Breast epithelium (tissue), 3 donors: ENCODE measurements around the gene GPR180.

Source experiments
- POLR2A ChIP-seq: fragments of 450-650 bp; IDR thresholded peaks from one replicate; pipeline ENCODE4 v1.6.1; 2016; ENCODE audit warnings: antibody characterized with exemption, mild to moderate bottlenecking, moderate library complexity
- TF ChIP-seq, protein P1 (sequence below), 3 donors: fragments of 450-650 bp; IDR thresholded peaks; one replicate each; pipeline ENCODE4 v1.5.1; 2016 to 2017; ENCODE audit warnings: antibody characterized with exemption in 3 of 3, mild to moderate bottlenecking in 3 of 3, moderate library complexity in 3 of 3

GRCh38 chr13:94657167-94657566 is 55.5 kb downstream of the GPR180 start:
- TF ChIP-seq POLR2A = no peak
- TF ChIP-seq, protein P1, sequence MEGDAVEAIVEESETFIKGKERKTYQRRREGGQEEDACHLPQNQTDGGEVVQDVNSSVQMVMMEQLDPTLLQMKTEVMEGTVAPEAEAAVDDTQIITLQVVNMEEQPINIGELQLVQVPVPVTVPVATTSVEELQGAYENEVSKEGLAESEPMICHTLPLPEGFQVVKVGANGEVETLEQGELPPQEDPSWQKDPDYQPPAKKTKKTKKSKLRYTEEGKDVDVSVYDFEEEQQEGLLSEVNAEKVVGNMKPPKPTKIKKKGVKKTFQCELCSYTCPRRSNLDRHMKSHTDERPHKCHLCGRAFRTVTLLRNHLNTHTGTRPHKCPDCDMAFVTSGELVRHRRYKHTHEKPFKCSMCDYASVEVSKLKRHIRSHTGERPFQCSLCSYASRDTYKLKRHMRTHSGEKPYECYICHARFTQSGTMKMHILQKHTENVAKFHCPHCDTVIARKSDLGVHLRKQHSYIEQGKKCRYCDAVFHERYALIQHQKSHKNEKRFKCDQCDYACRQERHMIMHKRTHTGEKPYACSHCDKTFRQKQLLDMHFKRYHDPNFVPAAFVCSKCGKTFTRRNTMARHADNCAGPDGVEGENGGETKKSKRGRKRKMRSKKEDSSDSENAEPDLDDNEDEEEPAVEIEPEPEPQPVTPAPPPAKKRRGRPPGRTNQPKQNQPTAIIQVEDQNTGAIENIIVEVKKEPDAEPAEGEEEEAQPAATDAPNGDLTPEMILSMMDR (IDR thresholded peaks at IDR 0.05) = no peak
